Stimulated activated naive B cell treated with anti-CD40 and anti-IgM and Interleukin-4, amounts not matched to agents 10 μg/mL and 1 μg/mL and 100 μg/mL, for 72 hours (primary cell): ENCODE data around the gene EFCAB8.

ENCODE experiments used
- ATAC-seq, 2 donors: fragments of 150-1000 bp; cut with Tn5 transposase; replicated peaks; 2 replicates each; pipeline ENCODE4 v1.10.0; 2021; ENCODE audit warnings: moderate library complexity in 1 of 2
- DNase-seq: peaks from one replicate; pipeline ENCODE4 v3.0.0; 2021
- H3K27ac Mint-ChIP-seq: one replicate; pipeline ENCODE4 v1.8.0; 2022; ENCODE audit warnings: mild to moderate bottlenecking, mixed read lengths
- H3K27me3 Mint-ChIP-seq, 2 donors: one replicate each; pipeline ENCODE4 v1.8.0; 2022; ENCODE audit warnings: mixed read lengths in 2 of 2
- H3K36me3 Mint-ChIP-seq, 2 donors: one replicate each; pipeline ENCODE4 v1.8.0; 2022; ENCODE audit warnings: mixed read lengths in 2 of 2, mild to moderate bottlenecking in 1 of 2
- H3K4me1 Mint-ChIP-seq, 2 donors: one replicate each; pipeline ENCODE4 v1.8.0; 2022; ENCODE audit warnings: mixed read lengths in 2 of 2, mild to moderate bottlenecking in 1 of 2
- H3K4me3 Mint-ChIP-seq, 2 donors: one replicate each; pipeline ENCODE4 v1.8.0; 2022; ENCODE audit warnings: mild to moderate bottlenecking in 2 of 2, mixed read lengths in 2 of 2, moderate library complexity in 1 of 2
- H3K9me3 Mint-ChIP-seq, 2 donors: one replicate each; pipeline ENCODE4 v1.8.0; 2022; ENCODE audit warnings: mixed read lengths in 2 of 2, mild to moderate bottlenecking in 1 of 2

EFCAB8 gene

GRCh38 chr20:32832664-32833063 is 26.1 kb upstream of the EFCAB8 start:
- Mint-ChIP-seq H3K4me1 (peaks cover 8 to 24% of the 10 kb centered on the region in 2 donors), H3K27me3 (no peaks in the 10 kb centered on the region), H3K4me3 (no peak overlapping the region), H3K27ac (no peak overlapping the region), H3K9me3 (no peaks in the 10 kb centered on the region), H3K36me3 (peaks cover 35 to 43% of the 10 kb centered on the region in 2 donors)
- DNase-seq, result no peak
- ATAC-seq, result no peak

GRCh38 chr20:32834972-32835371 is 23.8 kb upstream of the EFCAB8 start:
- H3K4me1 Mint-ChIP-seq, result peaks cover 8 to 15% of the 10 kb centered on the region in 2 donors
- H3K27ac Mint-ChIP-seq, result no peak overlapping the region
- H3K36me3 Mint-ChIP-seq, result peaks cover 36 to 43% of the 10 kb centered on the region in 2 donors
- H3K27me3 Mint-ChIP-seq, result no peaks in the 10 kb centered on the region
- H3K9me3 Mint-ChIP-seq, result no peaks in the 10 kb centered on the region
- ATAC-seq (no peak), DNase-seq (no peak)
- no peak overlapping the region for H3K4me3 Mint-ChIP-seq

- no peaks in the 10 kb centered on the region for H3K27me3 Mint-ChIP-seq
- no peak for DNase-seq
- H3K4me1 Mint-ChIP-seq, result peaks cover 5 to 7% of the 10 kb centered on the region in 2 donors
- peaks cover 30 to 42% of the 10 kb centered on the region in 2 donors for H3K36me3 Mint-ChIP-seq
- H3K27ac Mint-ChIP-seq, result no peak overlapping the region
- H3K9me3 Mint-ChIP-seq, result no peaks in the 10 kb centered on the region
- no peak overlapping the region for H3K4me3 Mint-ChIP-seq
- no peak for ATAC-seq
Observed at GRCh38 chr20:32837157-32837556, 21.6 kb upstream of the EFCAB8 start.

GRCh38 chr20:32839227-32839981 is 19.3 kb upstream of the EFCAB8 start:
- Mint-ChIP-seq H3K4me3 (no peak overlapping the region), H3K27me3 (no peaks in the 10 kb centered on the region), H3K27ac (peak overlapping the region; percentile 5), H3K4me1 (peaks cover 5 to 12% of the 10 kb centered on the region in 2 donors), H3K36me3 (peaks cover 34 to 52% of the 10 kb centered on the region in 2 donors), H3K9me3 (no peaks in the 10 kb centered on the region)
- no peak for ATAC-seq
- no peak for DNase-seq

- Mint-ChIP-seq H3K27ac (peak overlapping the region; percentile 5), H3K27me3 (no peaks in the 10 kb centered on the region), H3K36me3 (peaks cover 38 to 55% of the 10 kb centered on the region in 2 donors), H3K4me3 (no peak overlapping the region), H3K9me3 (no peaks in the 10 kb centered on the region), H3K4me1 (peaks cover 9 to 14% of the 10 kb centered on the region in 2 donors)
- ATAC-seq (no peak), DNase-seq (no peak)
Observed at GRCh38 chr20:32839982-32840285, 18.8 kb upstream of the EFCAB8 start.

GRCh38 chr20:32841174-32841573 is 17.5 kb upstream of the EFCAB8 start:
- Mint-ChIP-seq H3K9me3 (no peaks in the 10 kb centered on the region), H3K4me3 (no peak overlapping the region), H3K27ac (no peak overlapping the region), H3K36me3 (peaks cover 40 to 52% of the 10 kb centered on the region in 2 donors), H3K4me1 (peaks cover 9 to 14% of the 10 kb centered on the region in 2 donors), H3K27me3 (no peaks in the 10 kb centered on the region)
- no peak for ATAC-seq
- no peak for DNase-seq

GRCh38 chr20:32841632-32842031 is 17.1 kb upstream of the EFCAB8 start:
- Mint-ChIP-seq H3K4me1 (peaks cover 9 to 14% of the 10 kb centered on the region in 2 donors), H3K27ac (no peak overlapping the region), H3K36me3 (peaks cover 38 to 52% of the 10 kb centered on the region in 2 donors), H3K4me3 (no peak overlapping the region), H3K9me3 (no peaks in the 10 kb centered on the region), H3K27me3 (no peaks in the 10 kb centered on the region)
- ATAC-seq (no peak), DNase-seq (no peak)

GRCh38 chr20:32842688-32843524 is 15.8 kb upstream of the EFCAB8 start:
- no peak for ATAC-seq
- Mint-ChIP-seq H3K4me1 (peaks cover 9 to 14% of the 10 kb centered on the region in 2 donors), H3K4me3 (no peak overlapping the region), H3K27ac (peak overlapping the region; percentile 70), H3K27me3 (no peaks in the 10 kb centered on the region), H3K9me3 (no peaks in the 10 kb centered on the region), H3K36me3 (peaks cover 49 to 64% of the 10 kb centered on the region in 2 donors)
- DNase-seq, result no peak

GRCh38 chr20:32845786-32846185 is 12.9 kb upstream of the EFCAB8 start:
- no peak overlapping the region for H3K27ac Mint-ChIP-seq
- H3K27me3 Mint-ChIP-seq, result no peaks in the 10 kb centered on the region
- DNase-seq, result no peak
- ATAC-seq, result no peak
- H3K4me3 Mint-ChIP-seq, result no peak overlapping the region
- H3K4me1 Mint-ChIP-seq, result peaks cover 4 to 10% of the 10 kb centered on the region in 2 donors
- H3K36me3 Mint-ChIP-seq, result peaks cover 43 to 60% of the 10 kb centered on the region in 2 donors
- no peaks in the 10 kb centered on the region for H3K9me3 Mint-ChIP-seq

- ATAC-seq (no peak), DNase-seq (no peak)
- Mint-ChIP-seq H3K4me3 (no peak overlapping the region), H3K36me3 (peaks cover 38 to 55% of the 10 kb centered on the region in 2 donors), H3K9me3 (no peaks in the 10 kb centered on the region), H3K27ac (no peak overlapping the region), H3K27me3 (no peaks in the 10 kb centered on the region), H3K4me1 (peaks cover 4 to 7% of the 10 kb centered on the region in 2 donors)
Observed at GRCh38 chr20:32846852-32847251, 11.9 kb upstream of the EFCAB8 start.

GRCh38 chr20:32847964-32848363 is 10.8 kb upstream of the EFCAB8 start:
- Mint-ChIP-seq H3K4me3 (no peak overlapping the region), H3K27ac (peak overlapping the region; percentile 40), H3K9me3 (no peaks in the 10 kb centered on the region), H3K4me1 (peaks cover 2 to 4% of the 10 kb centered on the region in 2 donors), H3K36me3 (peaks cover 35 to 49% of the 10 kb centered on the region in 2 donors), H3K27me3 (no peaks in the 10 kb centered on the region)
- DNase-seq, result no peak
- no peak for ATAC-seq

- Mint-ChIP-seq H3K4me3 (no peak overlapping the region), H3K36me3 (peaks cover 39 to 52% of the 10 kb centered on the region in 2 donors), H3K27ac (no peak overlapping the region), H3K27me3 (no peaks in the 10 kb centered on the region), H3K9me3 (no peaks in the 10 kb centered on the region), H3K4me1 (peaks cover 2 to 4% of the 10 kb centered on the region in 2 donors)
- no peak for DNase-seq
- no peak for ATAC-seq
Observed at GRCh38 chr20:32848846-32849245, 9.9 kb upstream of the EFCAB8 start.

GRCh38 chr20:32849577-32849976 is 9.1 kb upstream of the EFCAB8 start:
- ATAC-seq, result no peak
- Mint-ChIP-seq H3K9me3 (no peaks in the 10 kb centered on the region), H3K36me3 (peaks cover 37 to 48% of the 10 kb centered on the region in 2 donors), H3K27ac (peak overlapping the region; percentile 65), H3K27me3 (no peaks in the 10 kb centered on the region), H3K4me1 (peaks cover 2 to 4% of the 10 kb centered on the region in 2 donors), H3K4me3 (no peak overlapping the region)
- no peak for DNase-seq

- Mint-ChIP-seq H3K27me3 (no peaks in the 10 kb centered on the region), H3K9me3 (no peaks in the 10 kb centered on the region), H3K4me3 (no peak overlapping the region), H3K36me3 (peaks cover 16 to 38% of the 10 kb centered on the region in 2 donors), H3K27ac (no peak overlapping the region), H3K4me1 (peaks cover 0 to 9% of the 10 kb centered on the region in 2 donors)
- ATAC-seq (no peak), DNase-seq (no peak)
Observed at GRCh38 chr20:32855387-32855786, 3.3 kb upstream of the EFCAB8 start.

GRCh38 chr20:32858189-32858588 is 534 bp upstream of the EFCAB8 start:
- peaks cover 16 to 36% of the 10 kb centered on the region in 2 donors for H3K36me3 Mint-ChIP-seq
- H3K4me1 Mint-ChIP-seq, result peaks cover 0 to 9% of the 10 kb centered on the region in 2 donors
- H3K27me3 Mint-ChIP-seq, result no peaks in the 10 kb centered on the region
- no peak overlapping the region for H3K4me3 Mint-ChIP-seq
- H3K27ac Mint-ChIP-seq, result no peak overlapping the region
- ATAC-seq (no peak), DNase-seq (no peak)
- H3K9me3 Mint-ChIP-seq, result no peaks in the 10 kb centered on the region
